ENCODE results near the gene TFDP2.

- TF ChIP-seq EZH2phosphoT487 (IDR thresholded peaks at IDR 0.05; ENCODE audit: insufficient read depth, low read depth) (no peak), EZH2 (IDR thresholded peaks at IDR 0.05; ENCODE audit: insufficient read depth, poor library complexity, severe bottlenecking) (no peak)
These were observed 219.9 kb downstream of the TFDP2 start for GRCh38 chr3:141929341-141929995.

Measured in GM23248 (cell line).